ENCODE measurements around the gene UCP3.

The UCP3 gene

GRCh38 chr11:73951797-73952196 lies 57.1 kb downstream of the UCP3 start:
- DNase-seq, result peak; percentile 15 to 60

GRCh38 chr11:73950869-73951710 lies 57.8 kb downstream of the UCP3 start, which contains the start of gene DNAJB13:
Gene DNAJB13, plus strand, starts transcription at chr11:73951026. Its CDS starts 44 bp downstream, at chr11:73951070.
- no peak within 1 kb of the TSS for H4K12ac ChIP-seq (ENCODE audit: low read depth, low read length)
- H2BK120ac ChIP-seq (ENCODE audit: insufficient read depth, low read length, poor library complexity), result no peak within 1 kb of the TSS
- peaks cover 6 to 8% of the 10 kb centered on the region in 2 experiments for H3K36me3 ChIP-seq (ENCODE audit: control insufficient read depth in 1 of 2, insufficient read depth in 2 of 2, low read length in 2 of 2)
- no peak within 1 kb of the TSS for H3K4ac ChIP-seq (ENCODE audit: low read depth, low read length)
- H2BK12ac ChIP-seq (ENCODE audit: low read length), result no peak within 1 kb of the TSS
- H3K27me3 ChIP-seq (ENCODE audit: insufficient read depth, low read length), result no peaks in the 10 kb centered on the region
- WGBS (ENCODE audit: extremely low coverage, insufficient coverage, insufficient read length), result no CpG with 5 or more reads among the region's 12 CpGs
- no peak within 1 kb of the TSS for H3K9ac ChIP-seq (ENCODE audit: low read length)
- H3K79me1 ChIP-seq (ENCODE audit: low read length), result no peaks in the 10 kb centered on the region
- H2AFZ ChIP-seq (ENCODE audit: insufficient read depth, low read length, poor library complexity), result no peak within 1 kb of the TSS
- no peak within 1 kb of the TSS for H3K14ac ChIP-seq (ENCODE audit: low read length)
- H3K4me1 ChIP-seq (ENCODE audit: control insufficient read depth in 1 of 2, insufficient read depth in 2 of 2, low read length in 2 of 2), result no peaks in the 10 kb centered on the region
- no peak within 1 kb of the TSS for H4K91ac ChIP-seq (ENCODE audit: low read depth, low read length)
- H2AK5ac ChIP-seq (ENCODE audit: low read length), result no peak within 1 kb of the TSS
- no peak within 1 kb of the TSS for H3K18ac ChIP-seq (ENCODE audit: low read length)
- no peak within 1 kb of the TSS for H3K23ac ChIP-seq (ENCODE audit: low read length)
- no peaks in the 10 kb centered on the region for H3K79me2 ChIP-seq (ENCODE audit: control insufficient read depth, insufficient read depth, low read length, poor library complexity)
- H3K27ac ChIP-seq (ENCODE audit: low read depth, low read length), result no peak within 1 kb of the TSS
- no peak within 1 kb of the TSS for H3K4me2 ChIP-seq (ENCODE audit: low read length)
- no peak within 1 kb of the TSS for H2BK5ac ChIP-seq (ENCODE audit: low read depth, low read length, poor library complexity)
- DNase-seq, result peak; percentile 71 to 85
- H3K9me3 ChIP-seq (ENCODE audit: insufficient read depth, low read depth, low read length), result peaks cover 6% of the 10 kb centered on the region
- H4K8ac ChIP-seq (ENCODE audit: low read depth, low read length), result no peak within 1 kb of the TSS
- no peak within 1 kb of the TSS for H3K4me3 ChIP-seq (ENCODE audit: low read depth, low read length)

More at GRCh38 chr11:73951797-73952196, 57.1 kb downstream of the UCP3 start:
- Histone ChIP-seq H2AFZ (ENCODE audit: insufficient read depth, low read length, poor library complexity) (no peak overlapping the region), H3K23ac (ENCODE audit: low read length) (no peak overlapping the region), H3K4me2 (ENCODE audit: low read length) (no peak overlapping the region), H3K4me3 (ENCODE audit: low read depth, low read length) (no peak overlapping the region), H3K27me3 (ENCODE audit: insufficient read depth, low read length) (no peaks in the 10 kb centered on the region), H4K12ac (ENCODE audit: low read depth, low read length) (no peak overlapping the region), H3K18ac (ENCODE audit: low read length) (no peak overlapping the region), H2AK5ac (ENCODE audit: low read length) (no peak overlapping the region), H3K79me1 (ENCODE audit: low read length) (no peaks in the 10 kb centered on the region), H2BK12ac (ENCODE audit: low read length) (no peak overlapping the region), H2BK120ac (ENCODE audit: insufficient read depth, low read length, poor library complexity) (no peak overlapping the region), H3K79me2 (ENCODE audit: control insufficient read depth, insufficient read depth, low read length, poor library complexity) (no peaks in the 10 kb centered on the region), H3K4ac (ENCODE audit: low read depth, low read length) (no peak overlapping the region), H3K14ac (ENCODE audit: low read length) (no peak overlapping the region), H3K9ac (ENCODE audit: low read length) (no peak overlapping the region), H4K91ac (ENCODE audit: low read depth, low read length) (no peak overlapping the region), H3K9me3 (ENCODE audit: insufficient read depth, low read depth, low read length) (peaks cover 4% of the 10 kb centered on the region), H4K8ac (ENCODE audit: low read depth, low read length) (no peak overlapping the region), H3K27ac (ENCODE audit: low read depth, low read length) (no peak overlapping the region), H3K4me1 (ENCODE audit: control insufficient read depth in 1 of 2, insufficient read depth in 2 of 2, low read length in 2 of 2) (peaks cover 0 to 3% of the 10 kb centered on the region in 2 experiments), H2BK5ac (ENCODE audit: low read depth, low read length, poor library complexity) (no peak overlapping the region), H3K36me3 (ENCODE audit: control insufficient read depth in 1 of 2, insufficient read depth in 2 of 2, low read length in 2 of 2) (peaks cover 4 to 5% of the 10 kb centered on the region in 2 experiments)
- no CpG with 5 or more reads among the region's 7 CpGs for WGBS (ENCODE audit: extremely low coverage, insufficient coverage, insufficient read length)

All from trophoblast cell (in vitro differentiated cells and primary cell).